ENCODE data around the gene MRTFA.

GRCh38 chr22:40583053-40583741 is 53.3 kb downstream of the MRTFA start:
- TF ChIP-seq POLR2A (IDR thresholded peaks at IDR 0.05; ENCODE audit: low read length) (no peak), GATA1 (IDR thresholded peaks at IDR 0.05; ENCODE audit: low read depth, low read length) (no peak)

All from erythroblast (primary cell).